ENCODE measurements around the gene NUP188. TPM values are rescaled to one million over a fixed set of nuclear protein-coding genes. Genes with fewer than 3 reads are reported as not detected.

NUP188 gene
- total and polyA plus RNA-seq, 2 of the 4 experiments (the other 2 are of a cell fraction): 53.0 to 59.1 TPM

DNA sequence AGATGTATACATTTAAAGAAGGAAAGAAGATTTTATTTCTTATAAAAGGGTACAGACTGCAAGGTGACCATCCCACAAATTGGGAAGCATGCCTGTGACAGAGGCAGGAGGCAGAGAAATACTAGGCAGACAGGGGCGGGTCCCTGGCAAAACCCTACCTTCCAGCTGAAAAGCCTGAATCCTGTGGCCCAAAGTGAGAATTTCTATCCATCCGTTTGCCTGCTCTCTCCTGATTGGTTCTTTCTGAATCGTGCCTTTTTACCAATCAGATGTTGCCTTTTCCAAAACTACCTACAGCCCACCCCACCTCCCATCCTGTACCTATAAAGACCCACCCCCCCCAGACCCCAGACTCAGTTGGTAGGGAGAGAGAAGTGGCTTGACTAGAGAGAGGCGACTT, 84.0 kb downstream of the NUP188 start:
- no TSS peak for BruUV-seq (replicated peaks)
- Histone ChIP-seq H4K91ac (ENCODE audit: insufficient read depth, low read depth, low read length) (no peak overlapping the region), H3K79me1 (ENCODE audit: low read depth in 1 of 2, low read length in 2 of 2) (peaks cover 8 to 14% of the 10 kb centered on the region in 2 experiments), H3K56ac (ENCODE audit: extremely low read depth, insufficient read depth, low read length) (no peak overlapping the region), H2BK120ac (ENCODE audit: low read depth, low read length) (no peak overlapping the region), H3K4me1 (ENCODE audit: control insufficient read depth, insufficient read depth, low read length) (peaks cover 10% of the 10 kb centered on the region), H3K27ac (ENCODE audit: insufficient read depth, low read length) (no peak overlapping the region), H4K5ac (ENCODE audit: low read depth, low read length) (no peak overlapping the region), H3K4ac (ENCODE audit: low read depth, low read length) (no peak overlapping the region), H3K36me3 (ENCODE audit: control insufficient read depth, insufficient read depth, low read length) (no peaks in the 10 kb centered on the region), H3K18ac (ENCODE audit: low read depth, low read length) (no peak overlapping the region), H3K9me1 (ENCODE audit: insufficient read depth, low read length) (peaks cover 9% of the 10 kb centered on the region), H3K27me3 (ENCODE audit: control insufficient read depth, insufficient read depth, low read length) (no peaks in the 10 kb centered on the region), H2BK5ac (ENCODE audit: low read depth, low read length, poor library complexity, severe bottlenecking) (no peak overlapping the region), H3K9me3 (ENCODE audit: control insufficient read depth, insufficient read depth, low read length) (no peaks in the 10 kb centered on the region), H2BK20ac (ENCODE audit: low read depth, low read length) (no peak overlapping the region), H2AFZ (replicated peaks; ENCODE audit: low read length, poor library complexity) (peak overlapping the region; percentile 72), H3K4me2 (ENCODE audit: low read depth, low read length) (no peak overlapping the region), H2BK15ac (ENCODE audit: low read depth, low read length) (no peak overlapping the region), H4K8ac (ENCODE audit: low read depth in 2 of 2, low read length in 2 of 2) (no peak overlapping the region), H3K14ac (replicated peaks; ENCODE audit: low read depth, low read length) (no peak overlapping the region), H3K4me3 (ENCODE audit: insufficient read depth, low read depth, low read length) (no peak overlapping the region), H3K9ac (ENCODE audit: low read depth, low read length) (no peak overlapping the region), H3K23ac (ENCODE audit: low read depth, low read length) (no peak overlapping the region), H4K20me1 (ENCODE audit: insufficient read depth, low read length) (peaks cover 6% of the 10 kb centered on the region; the same call in 1 of the 2 replicates), H2AK5ac (ENCODE audit: low read depth, low read length) (no peak overlapping the region), H2AK9ac (replicated peaks; ENCODE audit: low read depth, low read length, poor library complexity) (no peak overlapping the region)
- no peak for DNase-seq
- 25% methylated on average over 3 of the region's 4 CpGs; no CpG with 5 or more reads in 1 of the 2 experiments for WGBS, 2 experiments (ENCODE audit: extremely low coverage in 2 of 2, insufficient read length in 1 of 2)
- dilution Hi-C loops (cut with HindIII; ENCODE audit: low sequenced_read_pairs, unreplicated experiment): no loop called here
- no peak for ATAC-seq (ENCODE audit: low read depth)
- CTCF ChIA-PET: interaction anchor here (0.7 kb wide), 2 partner anchors 18 to 27 kb away, joined by 3 read pairs; no protein-coding TSS in a partner anchor
- no peak for TF ChIP-seq MAZ (IDR thresholded peaks at IDR 0.05; ENCODE audit: borderline replicate concordance, low read depth, low read length)
- TF ChIP-seq, protein P1, sequence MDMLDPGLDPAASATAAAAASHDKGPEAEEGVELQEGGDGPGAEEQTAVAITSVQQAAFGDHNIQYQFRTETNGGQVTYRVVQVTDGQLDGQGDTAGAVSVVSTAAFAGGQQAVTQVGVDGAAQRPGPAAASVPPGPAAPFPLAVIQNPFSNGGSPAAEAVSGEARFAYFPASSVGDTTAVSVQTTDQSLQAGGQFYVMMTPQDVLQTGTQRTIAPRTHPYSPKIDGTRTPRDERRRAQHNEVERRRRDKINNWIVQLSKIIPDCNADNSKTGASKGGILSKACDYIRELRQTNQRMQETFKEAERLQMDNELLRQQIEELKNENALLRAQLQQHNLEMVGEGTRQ (IDR thresholded peaks at IDR 0.05; ENCODE audit: low read depth, low read length): no peak
- no peak for TF ChIP-seq NFE2L2 (IDR thresholded peaks at IDR 0.05; ENCODE audit: low read depth, low read length)
- TF ChIP-seq CEBPB (IDR thresholded peaks at IDR 0.05; ENCODE audit: low read depth, low read length): no peak
- no peak for TF ChIP-seq RFX5 (IDR thresholded peaks at IDR 0.05; ENCODE audit: low read depth, low read length)
- no peak for TF ChIP-seq CHD1 (IDR thresholded peaks at IDR 0.05; ENCODE audit: low read depth, low read length)
- TF ChIP-seq SMC3 (IDR thresholded peaks at IDR 0.05; ENCODE audit: low read depth, low read length): no peak
- TF ChIP-seq, protein P2, sequence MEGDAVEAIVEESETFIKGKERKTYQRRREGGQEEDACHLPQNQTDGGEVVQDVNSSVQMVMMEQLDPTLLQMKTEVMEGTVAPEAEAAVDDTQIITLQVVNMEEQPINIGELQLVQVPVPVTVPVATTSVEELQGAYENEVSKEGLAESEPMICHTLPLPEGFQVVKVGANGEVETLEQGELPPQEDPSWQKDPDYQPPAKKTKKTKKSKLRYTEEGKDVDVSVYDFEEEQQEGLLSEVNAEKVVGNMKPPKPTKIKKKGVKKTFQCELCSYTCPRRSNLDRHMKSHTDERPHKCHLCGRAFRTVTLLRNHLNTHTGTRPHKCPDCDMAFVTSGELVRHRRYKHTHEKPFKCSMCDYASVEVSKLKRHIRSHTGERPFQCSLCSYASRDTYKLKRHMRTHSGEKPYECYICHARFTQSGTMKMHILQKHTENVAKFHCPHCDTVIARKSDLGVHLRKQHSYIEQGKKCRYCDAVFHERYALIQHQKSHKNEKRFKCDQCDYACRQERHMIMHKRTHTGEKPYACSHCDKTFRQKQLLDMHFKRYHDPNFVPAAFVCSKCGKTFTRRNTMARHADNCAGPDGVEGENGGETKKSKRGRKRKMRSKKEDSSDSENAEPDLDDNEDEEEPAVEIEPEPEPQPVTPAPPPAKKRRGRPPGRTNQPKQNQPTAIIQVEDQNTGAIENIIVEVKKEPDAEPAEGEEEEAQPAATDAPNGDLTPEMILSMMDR (conservative IDR thresholded peaks at IDR 0.05; ENCODE audit: low read depth, low read length): no peak
- TF ChIP-seq RCOR1 (IDR thresholded peaks at IDR 0.05; ENCODE audit: insufficient replicate concordance, low read length): no peak
- no peak for TF ChIP-seq MXI1 (IDR thresholded peaks at IDR 0.05; ENCODE audit: borderline replicate concordance, low read depth, low read length)
- no peak for TF ChIP-seq RAD21 (IDR thresholded peaks at IDR 0.05; ENCODE audit: low read length)
- TF ChIP-seq MAFK (IDR thresholded peaks at IDR 0.05; ENCODE audit: low read depth, low read length): no peak
- intact Hi-C loops (cut with micrococcal nuclease): no loop called here
- in situ Hi-C loops (cut with MboI; ENCODE audit: low sequenced_read_pairs): no loop called here
- POLR2A ChIA-PET (ENCODE audit: unreplicated experiment): interaction anchor here (0.5 kb wide), 1 partner anchor 322 kb away, joined by 4 read pairs; no protein-coding TSS in a partner anchor
